GM12878 (cell line): ENCODE data around the gene CAMTA1. TPM values are rescaled to one million over a fixed set of nuclear protein-coding genes. Genes with fewer than 3 reads are reported as not detected.

ENCODE experiments used
- ATAC-seq: fragments of 200-7000 bp; cut with Tn5 transposase; 3 replicates; pipeline ENCODE4 v1.9.1; 2020; ENCODE audit warnings: mild to moderate bottlenecking, moderate library complexity
- BruUV-seq: library from RNA; stranded (reverse); fragments of 400-500 nt; replicated peaks from 2 replicates; lab custom pipeline; 2021; lab: Mats Ljungman, UMichigan
- CTCF ChIA-PET: fragments of 300-600 bp; sonication (Branson Sonifier 250); formaldehyde crosslinking; extraction: SDS; loops from one replicate; lab custom pipeline; 2021; ENCODE audit warnings: inconsistent platforms; lab: Yijun Ruan, JAX
- POLR2A ChIA-PET: fragments of 350-600 bp; formaldehyde crosslinking; extraction: SDS; loops from one replicate; lab custom pipeline; 2021; ENCODE audit warnings: inconsistent platforms; lab: Charles Lee
- RAD21 ChIA-PET: fragments of 300-600 bp; sonication (Branson Sonifier 250); formaldehyde crosslinking; loops from one replicate; lab custom pipeline; 2023; ENCODE audit warnings: antibody characterized with exemption; ENCODE audit not compliant: unreplicated experiment; lab: Charles Lee
- SMC1A ChIA-PET: fragments of 300-600 bp; sonication (Branson Sonifier 250); formaldehyde crosslinking; loops from one replicate; lab custom pipeline; 2023; ENCODE audit not compliant: unreplicated experiment, uncharacterized antibody; lab: Charles Lee
- DNase-seq: peaks from one replicate; pipeline ENCODE4 v3.0.0-alpha.2; 2011; ENCODE audit warnings: low read depth, low spot score
- FAIRE-seq: peaks from 3 replicates; lab custom pipeline; 2011; peaks lifted over from hg19 to GRCh38; lab: Jason Lieb, UNC
- H2AFZ ChIP-seq: 2 replicates; pipeline ENCODE4 v1.6.0; 2011; ENCODE audit warnings: low read depth, low read length, control low read depth; ENCODE audit not compliant: control insufficient read depth
- H3K27ac ChIP-seq: 2 replicates; pipeline ENCODE4 v1.5.1; 2011; ENCODE audit warnings: control low read depth; ENCODE audit not compliant: control insufficient read depth, insufficient read depth
- H3K27me3 ChIP-seq, 2 experiments: replicated peaks in 1 of 2; 2 replicates each; pipeline versions ENCODE4 v1.6.0 to v1.6.1; 2011; ENCODE audit warnings: low read length in 1 of 2; ENCODE audit not compliant: control insufficient read depth in 2 of 2, insufficient read depth in 2 of 2
- H3K36me3 ChIP-seq, 2 experiments: 2 replicates each; pipeline ENCODE4 v1.5.1; 2011; ENCODE audit warnings: low read length in 1 of 2; ENCODE audit not compliant: control insufficient read depth in 2 of 2, insufficient read depth in 2 of 2
- H3K4me1 ChIP-seq: 2 replicates; pipeline ENCODE4 v1.6.1; 2011; ENCODE audit warnings: mild to moderate bottlenecking, low read length, moderate library complexity, mixed read lengths; ENCODE audit not compliant: control insufficient read depth, insufficient read depth
- H3K4me2 ChIP-seq: 2 replicates; pipeline ENCODE4 v1.6.0; 2011; ENCODE audit warnings: control low read depth; ENCODE audit not compliant: control insufficient read depth, insufficient read depth
- H3K4me3 ChIP-seq: fragments of 200-600 bp; sonication (generic); 2 replicates; pipeline ENCODE4 v1.5.1; 2016
- H3K79me2 ChIP-seq: 2 replicates; pipeline ENCODE4 v1.6.0; 2011; ENCODE audit warnings: low read length; ENCODE audit not compliant: control insufficient read depth, insufficient read depth
- H3K9ac ChIP-seq: 2 replicates; pipeline ENCODE4 v1.8.0; 2011; ENCODE audit warnings: low read length, control low read depth, mixed read lengths; ENCODE audit not compliant: control insufficient read depth, insufficient read depth
- H3K9me3 ChIP-seq: replicated peaks from 3 replicates; pipeline ENCODE4 v1.5.1; 2011; ENCODE audit warnings: mild to moderate bottlenecking, low read length; ENCODE audit not compliant: control insufficient read depth, insufficient read depth
- H4K20me1 ChIP-seq: 2 replicates; pipeline ENCODE4 v1.6.0; 2011; ENCODE audit not compliant: control insufficient read depth, insufficient read depth
- BRCA1 ChIP-seq: IDR thresholded peaks from 2 replicates; pipeline ENCODE4 v1.6.1; 2011; ENCODE audit warnings: low read depth, low read length, improper control_type of control experiment
- CBX3 ChIP-seq: fragments of 200-600 bp; sonication (generic); IDR thresholded peaks from 2 replicates; pipeline ENCODE4 v1.6.1; 2016; ENCODE audit warnings: low read depth, borderline replicate concordance
- CHD1 ChIP-seq: IDR thresholded peaks from 2 replicates; pipeline ENCODE4 v1.6.1; 2012; ENCODE audit warnings: low read depth, low read length, improper control_type of control experiment
- CHD2 ChIP-seq: IDR thresholded peaks from 2 replicates; pipeline ENCODE4 v1.6.1; 2011; ENCODE audit warnings: low read depth, low read length, improper control_type of control experiment, borderline replicate concordance
- CTCF ChIP-seq, 3 experiments: IDR thresholded peaks in 2 of 3; conservative IDR thresholded peaks in 1 of 3; 2 replicates each; pipeline ENCODE4 v1.5.1; 2011; ENCODE audit warnings: low read depth in 3 of 3, low read length in 3 of 3, mild to moderate bottlenecking in 3 of 3, control low read depth in 2 of 3, moderate library complexity in 2 of 3, inconsistent platforms in 1 of 3, mixed read lengths in 1 of 3; ENCODE audit not compliant: control insufficient read depth in 2 of 3, insufficient read depth in 1 of 3; ENCODE audit errors: extremely low read depth in 1 of 3
- E2F4 ChIP-seq: IDR thresholded peaks from 2 replicates; pipeline ENCODE4 v1.6.1; 2012; ENCODE audit warnings: low read depth, low read length, improper control_type of control experiment
- IKZF1 ChIP-seq: fragments of 450-650 bp; conservative IDR thresholded peaks from 2 replicates; pipeline ENCODE4 v1.6.1; 2017; ENCODE audit warnings: antibody characterized with exemption, mild to moderate bottlenecking
- MTA3 ChIP-seq: IDR thresholded peaks from 2 replicates; pipeline ENCODE4 v1.6.1; 2012; ENCODE audit warnings: low read length, inconsistent platforms, borderline replicate concordance
- NBN ChIP-seq: fragments of 450-650 bp; IDR thresholded peaks from 2 replicates; pipeline ENCODE4 v1.6.1; 2016
- NR2C2 ChIP-seq: IDR thresholded peaks from 2 replicates; pipeline ENCODE4 v1.6.1; 2011; ENCODE audit warnings: borderline replicate concordance, low read depth; ENCODE audit not compliant: control insufficient read depth, insufficient read length
- RFX5 ChIP-seq: IDR thresholded peaks from 2 replicates; pipeline ENCODE4 v1.6.1; 2011; ENCODE audit warnings: low read depth, low read length, improper control_type of control experiment
- SP1 ChIP-seq: IDR thresholded peaks from one replicate; pipeline ENCODE4 v1.6.1; 2011; ENCODE audit warnings: low read depth, low read length
- ZSCAN29 ChIP-seq: fragments of 450-650 bp; IDR thresholded peaks from 2 replicates; pipeline ENCODE4 v1.6.1; 2017; ENCODE audit warnings: mild to moderate bottlenecking, moderate library complexity
- WGBS: methylation state at CpG from one replicate; pipeline ENCODE4 v1.1.6; 2016; ENCODE audit warnings: low lambda C conversion rate; ENCODE audit not compliant: insufficient replicate concordance, insufficient coverage; ENCODE audit errors: missing lambda C conversion rate; 5-methylcytosine and 5-hydroxymethylcytosine counted together
- in situ Hi-C: fragments of 300-500 bp; cut with MboI; formaldehyde crosslinking; loops from 9 replicates; pipeline ENCODE4 v1.14.3; 2018; ENCODE audit warnings: mixed read lengths
- intact Hi-C: fragments of 100-400 bp; cut with micrococcal nuclease; formaldehyde crosslinking; loops from one replicate; pipeline ENCODE4 v1.14.2; 2022; ENCODE audit not compliant: unreplicated experiment
- polyA plus RNA-seq, 11 experiments: library from polyadenylated mRNA; depleted of rRNA in 4 of 11; unstranded in 6 of 11; stranded (reverse) in 5 of 11; fragments of >200 nt; fragmentation: Nextera tagmentation in 4 of 11; fragmentation: Illumina TruSeq in 1 of 11; extraction: Ambion mirVana in 4 of 11; extraction: Trizol in 1 of 11; gene quantifications; 1 replicate in 1 of 11; 2 replicates in 10 of 11; pipeline versions ENCODE4 v1.2.1 to v1.2.3, GENCODE V29; 2011 to 2016; ENCODE audit warnings: inconsistent platforms in 2 of 11, missing spikeins in 2 of 11, low read depth in 1 of 11
- total RNA-seq, 4 experiments: library from RNA; depleted of rRNA in 3 of 4; stranded (reverse); fragments of >200 nt in 3 of 4; fragmentation: Illumina TruSeq in 1 of 4; extraction: Trizol in 1 of 4; gene quantifications; 2 replicates each; pipeline versions ENCODE4 v1.2.1 to v1.2.3, GENCODE V29; 2013 to 2021
- TF ChIP-seq, protein P1 (sequence below): fragments of 450-650 bp; conservative IDR thresholded peaks from 2 replicates; pipeline ENCODE4 v1.6.1; 2017; ENCODE audit warnings: mild to moderate bottlenecking, moderate library complexity
- TF ChIP-seq, protein P2 (sequence below): fragments of 450-650 bp; IDR thresholded peaks from 2 replicates; pipeline ENCODE4 v1.6.1; 2017; ENCODE audit warnings: mild to moderate bottlenecking
- TF ChIP-seq, protein P3 (sequence below): fragments of 450-650 bp; IDR thresholded peaks from 2 replicates; pipeline ENCODE4 v1.6.1; 2016; ENCODE audit warnings: mild to moderate bottlenecking

CAMTA1 gene
- total and polyA plus RNA-seq, 10 of the 15 experiments (the other 5 are each of a cell fraction or from before 2014, with no cell fraction given): 37.7 to 148 (median 76.4) TPM

DNA sequence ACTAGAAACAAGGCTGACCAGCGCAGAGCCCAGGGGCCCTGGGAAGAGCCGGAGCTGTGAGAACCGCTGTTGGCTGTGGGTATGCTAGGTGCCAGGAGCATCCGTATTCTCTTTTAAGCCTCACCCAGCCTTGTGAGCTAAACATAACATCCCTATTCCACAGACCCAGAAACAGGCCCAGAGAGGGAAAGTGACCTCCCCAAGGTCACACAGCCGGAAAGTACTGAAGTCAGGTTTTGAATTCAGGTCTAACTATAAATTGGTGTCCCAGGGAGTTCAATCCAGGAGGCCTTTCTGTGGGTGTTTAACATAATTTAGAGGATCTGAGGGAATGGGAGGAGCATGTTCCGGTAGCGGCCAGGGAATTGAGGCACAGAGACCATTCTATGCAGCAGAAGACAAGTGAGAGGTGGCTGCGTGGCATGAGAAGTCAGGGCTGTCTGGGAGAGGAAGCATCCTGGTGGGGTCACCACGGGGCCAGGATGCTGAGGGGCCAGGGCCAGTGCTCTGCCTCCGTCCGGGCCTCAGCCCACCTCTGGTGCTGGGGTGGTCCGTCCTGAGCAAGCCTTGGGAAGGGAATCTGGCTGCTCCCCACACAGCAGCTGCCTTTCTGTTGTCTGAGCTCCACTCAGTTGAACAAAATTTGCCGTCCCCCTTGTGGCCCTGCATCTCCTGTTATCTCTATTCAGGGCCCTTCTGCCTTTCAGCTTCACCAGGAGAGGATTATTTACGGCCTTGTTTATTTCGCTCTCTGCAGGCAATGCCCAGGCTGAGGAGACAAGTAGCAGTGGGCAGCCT lies 647.0 kb downstream of the CAMTA1 start:
- POLR2A ChIA-PET: no interaction called here
- TF ChIP-seq, protein P1, sequence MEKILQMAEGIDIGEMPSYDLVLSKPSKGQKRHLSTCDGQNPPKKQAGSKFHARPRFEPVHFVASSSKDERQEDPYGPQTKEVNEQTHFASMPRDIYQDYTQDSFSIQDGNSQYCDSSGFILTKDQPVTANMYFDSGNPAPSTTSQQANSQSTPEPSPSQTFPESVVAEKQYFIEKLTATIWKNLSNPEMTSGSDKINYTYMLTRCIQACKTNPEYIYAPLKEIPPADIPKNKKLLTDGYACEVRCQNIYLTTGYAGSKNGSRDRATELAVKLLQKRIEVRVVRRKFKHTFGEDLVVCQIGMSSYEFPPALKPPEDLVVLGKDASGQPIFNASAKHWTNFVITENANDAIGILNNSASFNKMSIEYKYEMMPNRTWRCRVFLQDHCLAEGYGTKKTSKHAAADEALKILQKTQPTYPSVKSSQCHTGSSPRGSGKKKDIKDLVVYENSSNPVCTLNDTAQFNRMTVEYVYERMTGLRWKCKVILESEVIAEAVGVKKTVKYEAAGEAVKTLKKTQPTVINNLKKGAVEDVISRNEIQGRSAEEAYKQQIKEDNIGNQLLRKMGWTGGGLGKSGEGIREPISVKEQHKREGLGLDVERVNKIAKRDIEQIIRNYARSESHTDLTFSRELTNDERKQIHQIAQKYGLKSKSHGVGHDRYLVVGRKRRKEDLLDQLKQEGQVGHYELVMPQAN: no peak
- TF ChIP-seq NR2C2 (no peak), MTA3 (no peak), CTCF (IDR thresholded peaks at IDR 0.05 in 2 of 3, conservative IDR thresholded peaks at IDR 0.05 in 1 of 3; ENCODE audit: control insufficient read depth in 2 of 3, extremely low read depth in 1 of 3, insufficient read depth in 1 of 3, low read depth in 3 of 3, low read length in 3 of 3) (no peak), NBN (no peak), RFX5 (no peak), CHD1 (no peak), SP1 (no peak), IKZF1 (no peak), ZSCAN29 (no peak), E2F4 (no peak), CBX3 (no peak), CHD2 (no peak), BRCA1 (no peak)
- TF ChIP-seq, protein P2, sequence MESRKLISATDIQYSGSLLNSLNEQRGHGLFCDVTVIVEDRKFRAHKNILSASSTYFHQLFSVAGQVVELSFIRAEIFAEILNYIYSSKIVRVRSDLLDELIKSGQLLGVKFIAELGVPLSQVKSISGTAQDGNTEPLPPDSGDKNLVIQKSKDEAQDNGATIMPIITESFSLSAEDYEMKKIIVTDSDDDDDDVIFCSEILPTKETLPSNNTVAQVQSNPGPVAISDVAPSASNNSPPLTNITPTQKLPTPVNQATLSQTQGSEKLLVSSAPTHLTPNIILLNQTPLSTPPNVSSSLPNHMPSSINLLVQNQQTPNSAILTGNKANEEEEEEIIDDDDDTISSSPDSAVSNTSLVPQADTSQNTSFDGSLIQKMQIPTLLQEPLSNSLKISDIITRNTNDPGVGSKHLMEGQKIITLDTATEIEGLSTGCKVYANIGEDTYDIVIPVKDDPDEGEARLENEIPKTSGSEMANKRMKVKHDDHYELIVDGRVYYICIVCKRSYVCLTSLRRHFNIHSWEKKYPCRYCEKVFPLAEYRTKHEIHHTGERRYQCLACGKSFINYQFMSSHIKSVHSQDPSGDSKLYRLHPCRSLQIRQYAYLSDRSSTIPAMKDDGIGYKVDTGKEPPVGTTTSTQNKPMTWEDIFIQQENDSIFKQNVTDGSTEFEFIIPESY: no peak
- TF ChIP-seq, protein P3, sequence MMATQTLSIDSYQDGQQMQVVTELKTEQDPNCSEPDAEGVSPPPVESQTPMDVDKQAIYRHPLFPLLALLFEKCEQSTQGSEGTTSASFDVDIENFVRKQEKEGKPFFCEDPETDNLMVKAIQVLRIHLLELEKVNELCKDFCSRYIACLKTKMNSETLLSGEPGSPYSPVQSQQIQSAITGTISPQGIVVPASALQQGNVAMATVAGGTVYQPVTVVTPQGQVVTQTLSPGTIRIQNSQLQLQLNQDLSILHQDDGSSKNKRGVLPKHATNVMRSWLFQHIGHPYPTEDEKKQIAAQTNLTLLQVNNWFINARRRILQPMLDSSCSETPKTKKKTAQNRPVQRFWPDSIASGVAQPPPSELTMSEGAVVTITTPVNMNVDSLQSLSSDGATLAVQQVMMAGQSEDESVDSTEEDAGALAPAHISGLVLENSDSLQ: no peak

More for the DNA sequence above, 647.0 kb downstream of the CAMTA1 start:
- intact Hi-C loops (no loop called here), in situ Hi-C loops (no loop called here)
- ChIA-PET RAD21 (no interaction called here), CTCF (no interaction called here), SMC1A (no interaction called here)
- Histone ChIP-seq H3K9me3 (no peaks in the 10 kb centered on the region; the same call in 2 of the 3 replicates), H2AFZ (no peak overlapping the region), H3K9ac (no peak overlapping the region), H4K20me1 (no peaks in the 10 kb centered on the region), H3K4me1 (no peaks in the 10 kb centered on the region), H3K36me3 (no peaks in the 10 kb centered on the region), H3K27ac (no peak overlapping the region), H3K4me3 (no peak overlapping the region), H3K79me2 (no peaks in the 10 kb centered on the region), H3K4me2 (no peak overlapping the region), H3K27me3 (no peaks in the 10 kb centered on the region)
- no peak for ATAC-seq
- 27% methylated on average over 15 of the region's 15 CpGs for WGBS
- no peak for FAIRE-seq
- no TSS peak for BruUV-seq
- no peak for DNase-seq
